Testis (tissue), 3 donors: ENCODE results near the gene LCE3E. TPM values are rescaled to one million over a fixed set of nuclear protein-coding genes. Genes with fewer than 3 reads are reported as not detected.
"Not testable (repeated sequence)": the region's sequence is repeated elsewhere in the genome, so short reads cannot be mapped to it uniquely, and the experiment has no call there.

ENCODE experiments used
- DNase-seq: peaks from one replicate; pipeline ENCODE4 v3.0.0-alpha.2; 2019
- H3K27ac ChIP-seq, 2 donors: fragments of 200-600 bp; sonication (generic); one replicate each; pipeline ENCODE4 v1.5.1; 2019
- H3K27me3 ChIP-seq: fragments of 200-600 bp; sonication (generic); one replicate; pipeline ENCODE4 v1.5.1; 2019
- H3K36me3 ChIP-seq: fragments of 200-600 bp; sonication (generic); one replicate; pipeline ENCODE4 v1.5.1; 2017; ENCODE audit warnings: low read depth; ENCODE audit errors: missing control alignments
- H3K4me1 ChIP-seq: fragments of 200-600 bp; sonication (generic); one replicate; pipeline ENCODE4 v1.5.1; 2019
- H3K4me3 ChIP-seq, 2 donors: fragments of 200-600 bp; sonication (generic); one replicate each; pipeline ENCODE4 v1.5.1; 2017 to 2019
- H3K9me3 ChIP-seq: fragments of 200-600 bp; sonication (generic); one replicate; pipeline ENCODE4 v1.5.1; 2017
- POLR2A ChIP-seq: fragments of 450-650 bp; IDR thresholded peaks from one replicate; pipeline ENCODE4 v1.6.1; 2017; ENCODE audit warnings: antibody characterized with exemption, mild to moderate bottlenecking, moderate library complexity
- WGBS, 2 donors: methylation state at CpG; one replicate each; pipeline ENCODE4 v1.1.5; 2018; 5-methylcytosine and 5-hydroxymethylcytosine counted together
- intact Hi-C: fragments of 100-400 bp; cut with DNase I; formaldehyde crosslinking; loops from one replicate; pipeline ENCODE4 v1.15.1; 2023; ENCODE audit warnings: low total_unique reads
- polyA plus RNA-seq: library from polyadenylated mRNA; stranded (reverse); fragments of 350-450 nt; fragmentation: Illumina TruSeq; extraction: RNeasy Lipid Tissue Mini Kit (QIAGEN cat#74804); gene quantifications from one replicate; pipeline ENCODE4 v1.2.3, GENCODE V29; 2014; ENCODE audit warnings: low read depth, low replicate concordance; ENCODE audit not compliant: insufficient read depth
- total RNA-seq, 2 donors: library from RNA; depleted of rRNA; stranded (reverse); fragments of >200 nt; gene quantifications; one replicate each; pipeline ENCODE4 v1.2.3, GENCODE V29; 2016
- TF ChIP-seq, protein P1 (sequence below), 3 experiments: fragments of 450-650 bp in 2 of 3; fragments of 200-600 bp in 1 of 3; sonication (generic) in 1 of 3; IDR thresholded peaks; one replicate each; pipeline ENCODE4 v1.5.1; 2016 to 2019; ENCODE audit warnings: antibody characterized with exemption in 3 of 3, mild to moderate bottlenecking in 2 of 3, moderate library complexity in 1 of 3

The LCE3E gene
- total and polyA plus RNA-seq, 3 donors from 2014 or later = not detected

- Histone ChIP-seq H3K27me3 (no peaks in the 10 kb centered on the region), H3K4me3 (no peak overlapping the region), H3K4me1 (no peaks in the 10 kb centered on the region), H3K9me3 (no peaks in the 10 kb centered on the region), H3K36me3 (no peaks in the 10 kb centered on the region), H3K27ac (no peak overlapping the region)
- intact Hi-C loops = no loop called here
- DNase-seq = no peak
- 67% methylated on average over 1 of the region's 1 CpG; no CpG with 5 or more reads in 1 of the 2 donors for WGBS, 2 donors
- TF ChIP-seq POLR2A = no peak
- TF ChIP-seq, protein P1, sequence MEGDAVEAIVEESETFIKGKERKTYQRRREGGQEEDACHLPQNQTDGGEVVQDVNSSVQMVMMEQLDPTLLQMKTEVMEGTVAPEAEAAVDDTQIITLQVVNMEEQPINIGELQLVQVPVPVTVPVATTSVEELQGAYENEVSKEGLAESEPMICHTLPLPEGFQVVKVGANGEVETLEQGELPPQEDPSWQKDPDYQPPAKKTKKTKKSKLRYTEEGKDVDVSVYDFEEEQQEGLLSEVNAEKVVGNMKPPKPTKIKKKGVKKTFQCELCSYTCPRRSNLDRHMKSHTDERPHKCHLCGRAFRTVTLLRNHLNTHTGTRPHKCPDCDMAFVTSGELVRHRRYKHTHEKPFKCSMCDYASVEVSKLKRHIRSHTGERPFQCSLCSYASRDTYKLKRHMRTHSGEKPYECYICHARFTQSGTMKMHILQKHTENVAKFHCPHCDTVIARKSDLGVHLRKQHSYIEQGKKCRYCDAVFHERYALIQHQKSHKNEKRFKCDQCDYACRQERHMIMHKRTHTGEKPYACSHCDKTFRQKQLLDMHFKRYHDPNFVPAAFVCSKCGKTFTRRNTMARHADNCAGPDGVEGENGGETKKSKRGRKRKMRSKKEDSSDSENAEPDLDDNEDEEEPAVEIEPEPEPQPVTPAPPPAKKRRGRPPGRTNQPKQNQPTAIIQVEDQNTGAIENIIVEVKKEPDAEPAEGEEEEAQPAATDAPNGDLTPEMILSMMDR (IDR thresholded peaks at IDR 0.05) = no peak
Observed at GRCh38 chr1:152585586-152585985, 19.0 kb upstream of the LCE3E start.

GRCh38 chr1:152582647-152583046 lies 16.1 kb upstream of the LCE3E start:
- no peaks in the 10 kb centered on the region for H3K27me3 ChIP-seq
- no peaks in the 10 kb centered on the region for H3K9me3 ChIP-seq
- H3K27ac ChIP-seq = no peak overlapping the region
- WGBS, 2 donors = 82 to 85% methylated on average over 1 of the region's 1 CpG
- TF ChIP-seq, protein P1 (IDR thresholded peaks at IDR 0.05) = no peak
- TF ChIP-seq POLR2A = no peak
- no peaks in the 10 kb centered on the region for H3K36me3 ChIP-seq
- H3K4me3 ChIP-seq = no peak overlapping the region
- no peaks in the 10 kb centered on the region for H3K4me1 ChIP-seq
- no peak for DNase-seq
- intact Hi-C loops = no loop called here

- Histone ChIP-seq H3K4me3 (no peak within 1 kb of the TSS), H3K9me3 (no peaks in the 10 kb centered on the region), H3K27me3 (no peaks in the 10 kb centered on the region), H3K27ac (no peak within 1 kb of the TSS), H3K36me3 (no peaks in the 10 kb centered on the region), H3K4me1 (no peaks in the 10 kb centered on the region)
- intact Hi-C loops = no loop called here
- 70 to 84% methylated on average over 4 of the region's 4 CpGs for WGBS, 2 donors
- no peak for DNase-seq
- TF ChIP-seq, protein P1 (IDR thresholded peaks at IDR 0.05) = no peak
- no peak for TF ChIP-seq POLR2A
Observed at GRCh38 chr1:152580433-152580832, 13.9 kb upstream of the LCE3E start, which contains the start of gene LCE3D. Gene LCE3D, minus strand, starts transcription at chr1:152580516. Its CDS starts 580 bp downstream, at chr1:152579936.

GRCh38 chr1:152579526-152579925 lies 12.9 kb upstream of the LCE3E start:
- intact Hi-C loops, H3K4me1 ChIP-seq, H3K36me3 ChIP-seq, H3K27ac ChIP-seq, DNase-seq, H3K9me3 ChIP-seq, H3K4me3 ChIP-seq, H3K27me3 ChIP-seq: not testable (repeated sequence)
- WGBS, 2 donors = 76 to 88% methylated on average over 3 to 9 of the region's 9 CpGs

GRCh38 chr1:152577168-152577567 lies 10.6 kb upstream of the LCE3E start:
- intact Hi-C loops = no loop called here
- TF ChIP-seq POLR2A = no peak
- TF ChIP-seq, protein P1 (IDR thresholded peaks at IDR 0.05) = no peak

More at GRCh38 chr1:152577168-152577567, 10.6 kb upstream of the LCE3E start:
- no peak for DNase-seq
- Histone ChIP-seq H3K27ac (no peak overlapping the region), H3K9me3 (no peaks in the 10 kb centered on the region), H3K36me3 (no peaks in the 10 kb centered on the region), H3K27me3 (no peaks in the 10 kb centered on the region), H3K4me3 (no peak overlapping the region), H3K4me1 (no peaks in the 10 kb centered on the region)
- WGBS, 2 donors = 89 to 95% methylated on average over 2 of the region's 2 CpGs
